Transverse colon (tissue), 4 donors: ENCODE measurements around the gene SYDE1. TPM values are rescaled to one million over a fixed set of nuclear protein-coding genes. Genes with fewer than 3 reads are reported as not detected.

Source experiments
- DNase-seq: peaks from one replicate; pipeline ENCODE4 v3.0.0-alpha.2; 2019
- H3K27ac ChIP-seq, 4 donors: fragments of 200-600 bp; sonication (generic); 2 replicates each; pipeline ENCODE4 v1.5.1; 2016 to 2018; ENCODE audit warnings: inconsistent platforms in 4 of 4
- H3K27me3 ChIP-seq: fragments of 200-600 bp; sonication (generic); 2 replicates; pipeline ENCODE4 v1.5.1; 2017; ENCODE audit warnings: inconsistent platforms
- H3K36me3 ChIP-seq, 4 donors: fragments of 200-600 bp; sonication (generic); 2 replicates each; pipeline ENCODE4 v1.5.1; 2017 to 2019; ENCODE audit warnings: inconsistent platforms in 4 of 4
- H3K4me1 ChIP-seq, 4 donors: fragments of 200-600 bp; sonication (generic); 2 replicates each; pipeline ENCODE4 v1.5.1; 2017 to 2020; ENCODE audit warnings: inconsistent platforms in 4 of 4
- H3K4me3 ChIP-seq, 4 donors: fragments of 200-600 bp; sonication (generic); 1 replicate in 1 of 4; 2 replicates in 3 of 4; pipeline versions ENCODE4 v1.5.1 to v1.6.1; 2017 to 2019; ENCODE audit warnings: inconsistent platforms in 4 of 4
- H3K9me3 ChIP-seq, 2 donors: fragments of 200-600 bp; sonication (generic); 2 replicates each; pipeline ENCODE4 v1.5.1; 2017 to 2019; ENCODE audit warnings: inconsistent platforms in 2 of 2
- EP300 ChIP-seq: sonication (generic); formaldehyde crosslinking; IDR thresholded peaks from one replicate; pipeline ENCODE4 v1.6.1; 2017; ENCODE audit warnings: antibody characterized with exemption, low read depth
- POLR2A ChIP-seq: fragments of 450-650 bp; IDR thresholded peaks from one replicate; pipeline ENCODE4 v1.6.1; 2016; ENCODE audit warnings: antibody characterized with exemption, mild to moderate bottlenecking, moderate library complexity
- POLR2AphosphoS5 ChIP-seq, 3 donors: sonication (generic); formaldehyde crosslinking; IDR thresholded peaks; one replicate each; pipeline ENCODE4 v1.6.1; 2016; ENCODE audit warnings: antibody characterized with exemption in 3 of 3
- WGBS, 2 donors: methylation state at CpG; one replicate each; pipeline ENCODE4 v1.1.5; 2018; ENCODE audit warnings: low coverage in 1 of 2; 5-methylcytosine and 5-hydroxymethylcytosine counted together
- in situ Hi-C, 4 donors: fragments of 200-750 bp; cut with MboI; loops; one replicate each; pipeline versions ENCODE4 v1.15.0 to v1.15.1; 2017; ENCODE audit warnings: low sequenced_read_pairs in 3 of 4, low pct_ligation_motif_present in 1 of 4, low pct_unique_long_range_greater_than_20kb in 1 of 4
- intact Hi-C: fragments of 100-400 bp; cut with DNase I; formaldehyde crosslinking; loops from one replicate; pipeline ENCODE4 v1.15.1; 2023; ENCODE audit warnings: low total_unique reads
- total RNA-seq, 4 donors: library from RNA; depleted of rRNA; stranded (reverse); fragments of >200 nt; gene quantifications; one replicate each; pipeline ENCODE4 v1.1.0, GENCODE V29; 2016
- TF ChIP-seq, protein P1 (sequence below), 5 experiments: fragments of 200-600 bp in 3 of 5; fragments of 450-650 bp in 2 of 5; sonication (generic) in 3 of 5; IDR thresholded peaks; 1 replicate in 2 of 5; 2 replicates in 3 of 5; pipeline ENCODE4 v1.5.1; 2016 to 2017; ENCODE audit warnings: antibody characterized with exemption in 5 of 5, inconsistent platforms in 3 of 5, mild to moderate bottlenecking in 2 of 5, moderate library complexity in 1 of 5

SYDE1 gene
- total RNA-seq, 4 donors from 2014 or later: 6.7 to 20.9 (median 12.3) TPM

GRCh38 chr19:15123900-15124299, 16.7 kb downstream of the SYDE1 start:
- H3K36me3 ChIP-seq: peaks cover 0 to 34% (median 14%) of the 10 kb centered on the region in 4 donors
- H3K27me3 ChIP-seq: no peaks in the 10 kb centered on the region
- H3K4me1 ChIP-seq: peaks cover 12 to 30% (median 19%) of the 10 kb centered on the region in 4 donors
- peak overlapping the region; percentile 91 to 96 (median 92) for H3K27ac ChIP-seq
- no peaks in the 10 kb centered on the region for H3K9me3 ChIP-seq
- DNase-seq: peak; percentile 66
- intact Hi-C loops: no loop called here
- TF ChIP-seq, protein P1, sequence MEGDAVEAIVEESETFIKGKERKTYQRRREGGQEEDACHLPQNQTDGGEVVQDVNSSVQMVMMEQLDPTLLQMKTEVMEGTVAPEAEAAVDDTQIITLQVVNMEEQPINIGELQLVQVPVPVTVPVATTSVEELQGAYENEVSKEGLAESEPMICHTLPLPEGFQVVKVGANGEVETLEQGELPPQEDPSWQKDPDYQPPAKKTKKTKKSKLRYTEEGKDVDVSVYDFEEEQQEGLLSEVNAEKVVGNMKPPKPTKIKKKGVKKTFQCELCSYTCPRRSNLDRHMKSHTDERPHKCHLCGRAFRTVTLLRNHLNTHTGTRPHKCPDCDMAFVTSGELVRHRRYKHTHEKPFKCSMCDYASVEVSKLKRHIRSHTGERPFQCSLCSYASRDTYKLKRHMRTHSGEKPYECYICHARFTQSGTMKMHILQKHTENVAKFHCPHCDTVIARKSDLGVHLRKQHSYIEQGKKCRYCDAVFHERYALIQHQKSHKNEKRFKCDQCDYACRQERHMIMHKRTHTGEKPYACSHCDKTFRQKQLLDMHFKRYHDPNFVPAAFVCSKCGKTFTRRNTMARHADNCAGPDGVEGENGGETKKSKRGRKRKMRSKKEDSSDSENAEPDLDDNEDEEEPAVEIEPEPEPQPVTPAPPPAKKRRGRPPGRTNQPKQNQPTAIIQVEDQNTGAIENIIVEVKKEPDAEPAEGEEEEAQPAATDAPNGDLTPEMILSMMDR (IDR thresholded peaks at IDR 0.05): no peak
- TF ChIP-seq POLR2AphosphoS5 (IDR thresholded peaks at IDR 0.05) (peak; percentile 70 to 83 (median 81)), EP300 (peak; percentile 70), POLR2A (no peak)
- in situ Hi-C loops: no loop called here
- H3K4me3 ChIP-seq: peak overlapping the region in 3 of 4 donors; percentile 57 to 69 (median 68)
- 46% methylated on average over 5 of the region's 5 CpGs; no CpG with 5 or more reads in 1 of the 2 donors for WGBS, 2 donors

GRCh38 chr19:15124572-15125231, 17.5 kb downstream of the SYDE1 start:
- intact Hi-C loops: no loop called here
- Histone ChIP-seq H3K27ac (peak overlapping the region; percentile 91 to 96 (median 92)), H3K9me3 (no peaks in the 10 kb centered on the region)

DNA sequence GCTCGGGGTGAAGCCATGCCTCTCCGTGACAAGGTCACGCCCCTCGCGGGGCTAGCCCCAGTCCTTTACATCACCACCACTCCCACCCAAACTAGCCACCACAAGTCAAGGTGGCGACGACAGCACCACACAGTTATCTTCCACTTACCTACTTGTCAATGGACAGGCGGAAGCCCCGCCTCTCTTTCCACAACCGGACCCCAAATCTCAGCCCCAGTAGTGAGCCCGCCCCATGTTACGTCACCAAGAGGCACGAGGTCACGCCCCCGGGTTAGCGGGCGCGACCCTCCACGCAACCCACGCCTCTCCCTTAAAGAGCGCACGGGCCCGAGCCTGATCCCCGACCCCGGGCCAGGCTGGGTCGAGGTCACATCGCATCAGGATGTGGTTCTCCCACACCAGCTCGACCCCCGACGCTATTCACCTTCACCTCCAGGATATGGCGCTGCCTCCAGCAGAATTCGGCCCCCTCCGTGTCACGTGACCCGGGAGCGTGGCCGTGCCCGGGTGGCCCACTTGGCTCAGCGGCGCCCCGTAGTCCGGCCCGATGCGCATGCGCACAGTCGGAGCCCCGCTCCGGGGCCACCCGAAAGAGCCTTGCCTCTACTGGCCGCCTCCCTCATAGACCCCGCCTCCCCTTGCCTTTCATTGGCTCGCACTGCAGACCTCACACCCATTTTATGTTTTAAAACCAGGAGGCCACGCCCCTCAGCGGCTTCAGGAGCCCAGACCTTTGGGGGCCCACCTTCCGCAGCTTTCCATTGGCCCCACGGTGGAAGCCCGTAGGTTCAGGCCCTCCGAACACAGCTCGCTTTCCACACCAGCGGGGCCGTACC, 18.2 kb downstream of the SYDE1 start:
- in situ Hi-C loops: no loop called here
- WGBS, 2 donors: 0 to 3% methylated on average over 7 to 55 of the region's 61 CpGs
- Histone ChIP-seq H3K9me3 (no peaks in the 10 kb centered on the region), H3K4me3 (peak overlapping the region; percentile 57 to 81 (median 68)), H3K27ac (peak overlapping the region; percentile 91 to 96 (median 92)), H3K27me3 (no peaks in the 10 kb centered on the region), H3K4me1 (peaks cover 12 to 31% (median 19%) of the 10 kb centered on the region in 4 donors), H3K36me3 (peaks cover 0 to 20% (median 6%) of the 10 kb centered on the region in 4 donors)
- DNase-seq: peak; percentile 99
- intact Hi-C loops: no loop called here
- TF ChIP-seq POLR2A (peak; percentile 72), EP300 (no peak), POLR2AphosphoS5 (IDR thresholded peaks at IDR 0.05) (peak; percentile 80 to 86 (median 83))
- TF ChIP-seq, protein P1 (IDR thresholded peaks at IDR 0.05): peak in 2 of 5 experiments; percentile 23 to 54

More at GRCh38 chr19:15124572-15125231, 17.5 kb downstream of the SYDE1 start:
- Histone ChIP-seq H3K36me3 (peaks cover 0 to 27% (median 10%) of the 10 kb centered on the region in 4 donors), H3K4me1 (peaks cover 12 to 31% (median 19%) of the 10 kb centered on the region in 4 donors), H3K4me3 (peak overlapping the region; percentile 57 to 81 (median 68)), H3K27me3 (no peaks in the 10 kb centered on the region)
- TF ChIP-seq, protein P1 (IDR thresholded peaks at IDR 0.05): no peak
- peak; percentile 20 for TF ChIP-seq POLR2A
- TF ChIP-seq EP300: no peak
- TF ChIP-seq POLR2AphosphoS5 (IDR thresholded peaks at IDR 0.05): peak in 2 of 3 donors; percentile 22 to 26
- 1% methylated on average over 30 of the region's 33 CpGs; no CpG with 5 or more reads in 1 of the 2 donors for WGBS, 2 donors
- peak; percentile 76 for DNase-seq
- in situ Hi-C loops: no loop called here
